Measurements from ENCODE around the gene RPS15. TPM values are rescaled to one million over a fixed set of nuclear protein-coding genes. Genes with fewer than 3 reads are reported as not detected.

The RPS15 gene
- total RNA-seq, 2 donors from 2014 or later, result 2,008 to 2,166 TPM

- DNase-seq, result no peak
- intact Hi-C loops (cut with DNase I), result no loop called here
- H3K27me3 ChIP-seq, result peaks cover 4 to 49% of the 10 kb centered on the region in 2 donors
Measured at GRCh38 chr19:1445932-1446712, 7.9 kb downstream of the RPS15 start.

GRCh38 chr19:1446713-1447481 lies 8.7 kb downstream of the RPS15 start:
- peaks cover 4 to 56% of the 10 kb centered on the region in 2 donors for H3K27me3 ChIP-seq
- TF ChIP-seq POLR2A (IDR thresholded peaks at IDR 0.05) (no peak), CTCF (IDR thresholded peaks at IDR 0.05) (no peak)
- peaks cover 25% of the 10 kb centered on the region for H3K4me1 ChIP-seq
- ATAC-seq (no peak), DNase-seq (no peak)
- no peaks in the 10 kb centered on the region for H3K36me3 ChIP-seq (replicated peaks in 1 of 2; ENCODE audit: insufficient read depth in 1 of 2, low read depth in 2 of 2)
- no peak overlapping the region for H3K27ac ChIP-seq
- intact Hi-C loops (cut with DNase I), result no loop called here
- no peak overlapping the region for H3K4me3 ChIP-seq
- 5 to 20% methylated on average over 1 to 63 of the region's 63 CpGs for WGBS, 2 donors
- H3K9me3 ChIP-seq, result no peaks in the 10 kb centered on the region

More at GRCh38 chr19:1445932-1446712, 7.9 kb downstream of the RPS15 start:
- Histone ChIP-seq H3K27ac (no peak overlapping the region), H3K36me3 (replicated peaks in 1 of 2; ENCODE audit: insufficient read depth in 1 of 2, low read depth in 2 of 2) (peaks cover 0 to 3% of the 10 kb centered on the region in 2 donors), H3K9me3 (no peaks in the 10 kb centered on the region), H3K4me3 (no peak overlapping the region), H3K4me1 (peaks cover 25% of the 10 kb centered on the region)
- TF ChIP-seq POLR2A (IDR thresholded peaks at IDR 0.05), result no peak
- TF ChIP-seq CTCF (IDR thresholded peaks at IDR 0.05), result no peak
- WGBS, 2 donors, result 1% methylated on average over 81 of the region's 99 CpGs; no CpG with 5 or more reads in 1 of the 2 donors
- ATAC-seq, result no peak

- intact Hi-C loops (cut with DNase I), result no loop called here
- Histone ChIP-seq H3K9me3 (no peaks in the 10 kb centered on the region), H3K27me3 (peaks cover 4 to 62% of the 10 kb centered on the region in 2 donors), H3K4me3 (no peak overlapping the region), H3K27ac (no peak overlapping the region), H3K36me3 (replicated peaks in 1 of 2; ENCODE audit: insufficient read depth in 1 of 2, low read depth in 2 of 2) (no peaks in the 10 kb centered on the region), H3K4me1 (peaks cover 26% of the 10 kb centered on the region)
- no peak for DNase-seq
- 10 to 20% methylated on average over 2 to 4 of the region's 4 CpGs for WGBS, 2 donors
- TF ChIP-seq POLR2A (IDR thresholded peaks at IDR 0.05) (no peak), CTCF (IDR thresholded peaks at IDR 0.05) (no peak)
- ATAC-seq, result no peak
Measured at GRCh38 chr19:1447504-1447903, 9.3 kb downstream of the RPS15 start.

GRCh38 chr19:1447944-1448343 lies 9.7 kb downstream of the RPS15 start:
- peaks cover 4 to 67% of the 10 kb centered on the region in 2 donors for H3K27me3 ChIP-seq
- TF ChIP-seq CTCF (IDR thresholded peaks at IDR 0.05) (no peak), POLR2A (IDR thresholded peaks at IDR 0.05) (no peak)
- 70 to 74% methylated on average over 9 of the region's 9 CpGs for WGBS, 2 donors
- no peaks in the 10 kb centered on the region for H3K36me3 ChIP-seq (replicated peaks in 1 of 2; ENCODE audit: insufficient read depth in 1 of 2, low read depth in 2 of 2)
- H3K9me3 ChIP-seq, result no peaks in the 10 kb centered on the region
- no peak overlapping the region for H3K4me3 ChIP-seq
- ATAC-seq (no peak), DNase-seq (no peak)
- intact Hi-C loops (cut with DNase I), result no loop called here
- peaks cover 31% of the 10 kb centered on the region for H3K4me1 ChIP-seq
- no peak overlapping the region for H3K27ac ChIP-seq

All from body of pancreas (tissue), 4 donors.